ENCODE measurements around the gene PRDM10. TPM values are rescaled to one million over a fixed set of nuclear protein-coding genes. Genes with fewer than 3 reads are reported as not detected.

The PRDM10 gene
- total RNA-seq, 4 donors from 2014 or later: 5.1 to 8.6 (median 7.6) TPM

- Histone ChIP-seq H3K36me3 (no peaks in the 10 kb centered on the region), H3K9me3 (no peaks in the 10 kb centered on the region), H3K4me1 (peaks cover 16 to 41% (median 35%) of the 10 kb centered on the region in 4 donors), H3K27me3 (no peaks in the 10 kb centered on the region), H3K4me3 (no peak overlapping the region), H3K27ac (replicated peaks in 1 of 4) (no peak overlapping the region)
- no peak for DNase-seq (ENCODE audit: extremely low spot score)
- WGBS: 66% methylated on average over 6 of the region's 6 CpGs
- TF ChIP-seq POLR2AphosphoS5 (IDR thresholded peaks at IDR 0.05) (no peak), POLR2A (IDR thresholded peaks at IDR 0.05; ENCODE audit: low read depth) (no peak), CTCF (IDR thresholded peaks at IDR 0.05) (no peak), EP300 (IDR thresholded peaks at IDR 0.05) (no peak)
- intact Hi-C loops (cut with DNase I): loop anchor here (5.0 kb wide), 1 partner anchor 140 kb away; no protein-coding TSS in a partner anchor
These were observed 10.3 kb downstream of the PRDM10 start for GRCh38 chr11:129992161-129992944.

GRCh38 chr11:129989149-129989813, 13.4 kb downstream of the PRDM10 start:
- no peaks in the 10 kb centered on the region for H3K27me3 ChIP-seq
- peaks cover 4 to 11% (median 7%) of the 10 kb centered on the region in 4 donors for H3K4me1 ChIP-seq
- H3K4me3 ChIP-seq: no peak overlapping the region
- 57% methylated on average over 3 of the region's 3 CpGs for WGBS
- DNase-seq (ENCODE audit: extremely low spot score): no peak
- H3K9me3 ChIP-seq: no peaks in the 10 kb centered on the region
- intact Hi-C loops (cut with DNase I): no loop called here
- no peaks in the 10 kb centered on the region for H3K36me3 ChIP-seq
- no peak overlapping the region for H3K27ac ChIP-seq (replicated peaks in 1 of 4)
- TF ChIP-seq POLR2AphosphoS5 (IDR thresholded peaks at IDR 0.05) (no peak), CTCF (IDR thresholded peaks at IDR 0.05) (no peak)

- intact Hi-C loops (cut with DNase I): no loop called here
- H3K4me1 ChIP-seq: peaks cover 4 to 11% (median 7%) of the 10 kb centered on the region in 4 donors
- no peaks in the 10 kb centered on the region for H3K36me3 ChIP-seq
- no peak overlapping the region for H3K27ac ChIP-seq (replicated peaks in 1 of 4)
- DNase-seq (ENCODE audit: extremely low spot score): no peak
- no peaks in the 10 kb centered on the region for H3K27me3 ChIP-seq
- TF ChIP-seq POLR2A (IDR thresholded peaks at IDR 0.05; ENCODE audit: low read depth) (no peak), CTCF (IDR thresholded peaks at IDR 0.05) (no peak), POLR2AphosphoS5 (IDR thresholded peaks at IDR 0.05) (no peak), EP300 (IDR thresholded peaks at IDR 0.05) (no peak)
- no peaks in the 10 kb centered on the region for H3K9me3 ChIP-seq
- H3K4me3 ChIP-seq: no peak overlapping the region
- WGBS: 96% methylated on average over 3 of the region's 3 CpGs
These were observed 14.7 kb downstream of the PRDM10 start for GRCh38 chr11:129987950-129988349.

GRCh38 chr11:129985823-129986222, 16.8 kb downstream of the PRDM10 start:
- H3K27me3 ChIP-seq: no peaks in the 10 kb centered on the region
- intact Hi-C loops (cut with DNase I): no loop called here
- no peaks in the 10 kb centered on the region for H3K9me3 ChIP-seq
- 98% methylated on average over 3 of the region's 3 CpGs for WGBS
- no peaks in the 10 kb centered on the region for H3K4me1 ChIP-seq
- no peaks in the 10 kb centered on the region for H3K36me3 ChIP-seq
- no peak overlapping the region for H3K27ac ChIP-seq (replicated peaks in 1 of 4)
- H3K4me3 ChIP-seq: no peak overlapping the region
- TF ChIP-seq EP300 (IDR thresholded peaks at IDR 0.05): no peak
- TF ChIP-seq POLR2AphosphoS5 (IDR thresholded peaks at IDR 0.05): no peak
- no peak for TF ChIP-seq CTCF (IDR thresholded peaks at IDR 0.05)
- TF ChIP-seq POLR2A (IDR thresholded peaks at IDR 0.05; ENCODE audit: low read depth): no peak
- DNase-seq (ENCODE audit: extremely low spot score): no peak
